ENCODE measurements around the gene PIN1.
"Not testable (repeated sequence)": the region's sequence is repeated elsewhere in the genome, so short reads cannot be mapped to it uniquely, and the experiment has no call there.

Gene PIN1

GRCh38 chr19:9818734-9819595 lies 16.2 kb upstream of the PIN1 start, which contains the start of gene FBXL12:
FBXL12 (minus strand) TSS chr19:9819079; CDS start chr19:9818813, 266 bp downstream.
- peak; percentile 99 to 100 for DNase-seq

- DNase-seq: no peak
Measured at GRCh38 chr19:9819596-9819909, 15.6 kb upstream of the PIN1 start.

GRCh38 chr19:9820034-9820433 lies 15.1 kb upstream of the PIN1 start:
- DNase-seq: not testable (repeated sequence)

GRCh38 chr19:9823816-9824215 lies 11.3 kb upstream of the PIN1 start:
- DNase-seq: no peak

GRCh38 chr19:9827289-9828238 lies 7.6 kb upstream of the PIN1 start, which contains the start of gene UBL5:
UBL5 (plus strand) TSS chr19:9827918; CDS start chr19:9828338, 420 bp downstream.
- peak; percentile 83 to 85 for DNase-seq

- no peak for DNase-seq
Measured at GRCh38 chr19:9828551-9829063, 6.5 kb upstream of the PIN1 start.

- DNase-seq: no peak
Measured at GRCh38 chr19:9834307-9834725, 802 bp upstream of the PIN1 start.

GRCh38 chr19:9835507-9835949 lies 410 bp downstream of the PIN1 start:
- no peak for DNase-seq

- DNase-seq: no peak
Measured at GRCh38 chr19:9836021-9836420, 903 bp downstream of the PIN1 start.

GRCh38 chr19:9838324-9838723 lies 3.2 kb downstream of the PIN1 start:
- no peak for DNase-seq

GRCh38 chr19:9839415-9839814 lies 4.3 kb downstream of the PIN1 start:
- no peak for DNase-seq

GRCh38 chr19:9842834-9843625 lies 7.9 kb downstream of the PIN1 start:
- DNase-seq: no peak

GRCh38 chr19:9843626-9844273 lies 8.6 kb downstream of the PIN1 start:
- not testable (repeated sequence) for DNase-seq

GRCh38 chr19:9847087-9847671 lies 12.1 kb downstream of the PIN1 start:
- DNase-seq: peak in 1 of 2 experiments; percentile 10

- no peak for DNase-seq
Measured at GRCh38 chr19:9848060-9848459, 12.9 kb downstream of the PIN1 start.

GRCh38 chr19:9848762-9849161 lies 13.6 kb downstream of the PIN1 start:
- DNase-seq: no peak

- DNase-seq: no peak
Measured at GRCh38 chr19:9849791-9850190, 14.7 kb downstream of the PIN1 start.

- DNase-seq: no peak
Measured at GRCh38 chr19:9850235-9850959, 15.3 kb downstream of the PIN1 start.

- no peak for DNase-seq
Measured at GRCh38 chr19:9854282-9854846, 19.2 kb downstream of the PIN1 start.

GRCh38 chr19:9856609-9857008 lies 21.5 kb downstream of the PIN1 start:
- no peak for DNase-seq
